HCT116 (cell line): Measurements from ENCODE around the gene ROGDI. TPM values are rescaled to one million over a fixed set of nuclear protein-coding genes. Genes with fewer than 3 reads are reported as not detected.
A peak's percentile ranks its signal among the peaks of the same experiment; 100 is the strongest.

Experiments used
- ATAC-seq: fragments of 200-7000 bp; cut with Tn5 transposase; 2 replicates; pipeline ENCODE4 v1.9.1; 2020; ENCODE audit warnings: mild to moderate bottlenecking, moderate library complexity
- BruUV-seq: library from RNA; stranded (reverse); fragments of 400-500 nt; replicated peaks from 2 replicates; lab custom pipeline; 2021; lab: Mats Ljungman, UMichigan
- CTCF ChIA-PET: fragments of 300-600 bp; sonication (Branson Sonifier 250); formaldehyde crosslinking; loops from one replicate; lab custom pipeline; 2021; ENCODE audit warnings: antibody characterized with exemption; lab: Charles Lee
- POLR2A ChIA-PET: fragments of 300-600, 350-600 bp; sonication (Branson Sonifier 250); formaldehyde crosslinking; loops from one replicate; lab custom pipeline; 2021; ENCODE audit warnings: antibody characterized with exemption; lab: Charles Lee
- RAD21 ChIA-PET, 2 experiments: fragments of 300-600 bp; sonication (Branson Sonifier 250); formaldehyde crosslinking; loops; one replicate each; lab custom pipeline; 2023; ENCODE audit warnings: low total read pairs in 2 of 2; ENCODE audit not compliant: uncharacterized antibody in 2 of 2, unreplicated experiment in 2 of 2, low non-redundant PET in 1 of 2; lab: Charles Lee
- DNase-seq: peaks from one replicate; pipeline ENCODE4 v3.0.0-alpha.2; 2010; ENCODE audit warnings: low read depth, low spot score
- H2AFZ ChIP-seq: fragments of 200-600 bp; shearing (Covaris generic), sonication (generic); 2 replicates; pipeline ENCODE4 v1.6.1; 2017; ENCODE audit warnings: low read depth, mixed run types, mixed read lengths, antibody characterized with exemption, low read length; ENCODE audit not compliant: poor library complexity, severe bottlenecking
- H3K27ac ChIP-seq: 2 replicates; pipeline ENCODE4 v1.5.1; 2012; ENCODE audit warnings: low read depth, low read length
- H3K27me3 ChIP-seq: fragments of 200-600 bp; sonication (generic); 2 replicates; pipeline ENCODE4 v1.6.1; 2016; ENCODE audit warnings: mixed run types, low read length, mixed read lengths; ENCODE audit not compliant: insufficient read depth
- H3K36me3 ChIP-seq, 2 experiments: fragments of 200-500 bp in 1 of 2; fragments of 200-600 bp in 1 of 2; sonication (Bioruptor generic) in 1 of 2; sonication (generic) in 1 of 2; 2 replicates each; pipeline versions ENCODE4 v1.5.1 to v1.6.1; 2014 to 2016; ENCODE audit warnings: low read length in 2 of 2, inconsistent platforms in 1 of 2, mixed read lengths in 1 of 2, mixed run types in 1 of 2; ENCODE audit not compliant: insufficient read depth in 2 of 2, control insufficient read depth in 1 of 2
- H3K4me1 ChIP-seq, 2 experiments: fragments of 200-600 bp in 1 of 2; sonication (generic) in 1 of 2; 2 replicates each; pipeline versions ENCODE4 v1.5.1 to v1.6.1; 2012 to 2017; ENCODE audit warnings: low read length in 2 of 2, inconsistent platforms in 1 of 2, mild to moderate bottlenecking in 1 of 2, mixed read lengths in 1 of 2, mixed run types in 1 of 2, moderate library complexity in 1 of 2; ENCODE audit not compliant: insufficient read depth in 2 of 2, control insufficient read depth in 1 of 2
- H3K4me2 ChIP-seq: fragments of 200-600 bp; sonication (generic); 2 replicates; pipeline ENCODE4 v1.6.1; 2017; ENCODE audit warnings: mixed run types, low read length, mixed read lengths
- H3K4me3 ChIP-seq, 2 experiments: fragments of 200-600 bp in 1 of 2; sonication (generic) in 1 of 2; replicated peaks in 1 of 2; 2 replicates each; pipeline ENCODE4 v1.5.1; 2011 to 2016; ENCODE audit warnings: low read length in 2 of 2, control low read depth in 1 of 2, low read depth in 1 of 2, mild to moderate bottlenecking in 1 of 2, mixed read lengths in 1 of 2, mixed run types in 1 of 2
- H3K79me2 ChIP-seq: fragments of 200-600 bp; sonication (generic); 2 replicates; pipeline ENCODE4 v1.6.1; 2017; ENCODE audit warnings: mild to moderate bottlenecking, mixed run types, low read length, moderate library complexity, mixed read lengths; ENCODE audit not compliant: insufficient read depth
- H3K9ac ChIP-seq: fragments of 200-600 bp; sonication (generic); 2 replicates; pipeline ENCODE4 v1.6.1; 2016; ENCODE audit warnings: low read length, mixed read lengths
- H3K9me2 ChIP-seq: fragments of 200-600 bp; sonication (generic), shearing (Covaris generic); 2 replicates; pipeline ENCODE4 v1.6.1; 2017; ENCODE audit warnings: mixed run types, mild to moderate bottlenecking, moderate library complexity; ENCODE audit not compliant: insufficient read depth
- H3K9me3 ChIP-seq, 2 experiments: fragments of 200-500 bp in 1 of 2; fragments of 200-600 bp in 1 of 2; sonication (Bioruptor generic) in 1 of 2; sonication (generic) in 1 of 2; 2 replicates each; pipeline ENCODE4 v1.6.1; 2014 to 2017; ENCODE audit warnings: low read length in 2 of 2, mixed read lengths in 2 of 2, inconsistent platforms in 1 of 2, low read depth in 1 of 2, mild to moderate bottlenecking in 1 of 2, mixed run types in 1 of 2, moderate library complexity in 1 of 2; ENCODE audit not compliant: control insufficient read depth in 1 of 2, insufficient read depth in 1 of 2
- H4K20me1 ChIP-seq: fragments of 200-600 bp; sonication (generic), shearing (Covaris generic); 2 replicates; pipeline ENCODE4 v1.6.1; 2017; ENCODE audit warnings: mixed run types, mild to moderate bottlenecking, moderate library complexity; ENCODE audit not compliant: insufficient read depth
- CBX3 ChIP-seq: IDR thresholded peaks from 2 replicates; pipeline ENCODE4 v1.6.1; 2012; ENCODE audit warnings: low read depth
- CEBPB ChIP-seq: IDR thresholded peaks from 2 replicates; pipeline ENCODE4 v1.6.1; 2012; ENCODE audit warnings: low read depth
- CTCF ChIP-seq, 3 experiments: fragments of 200-600 bp in 1 of 3; sonication (generic) in 1 of 3; IDR thresholded peaks in 2 of 3; conservative IDR thresholded peaks in 1 of 3; 2 replicates each; pipeline ENCODE4 v1.5.1; 2012 to 2017; ENCODE audit warnings: low read depth in 2 of 3, low read length in 2 of 3, antibody characterized with exemption in 1 of 3, borderline replicate concordance in 1 of 3, control low read depth in 1 of 3, mild to moderate bottlenecking in 1 of 3, mixed read lengths in 1 of 3, mixed run types in 1 of 3, moderate library complexity in 1 of 3; ENCODE audit not compliant: insufficient read depth in 1 of 3
- EGR1 ChIP-seq: IDR thresholded peaks from 2 replicates; pipeline ENCODE4 v1.6.1; 2012; ENCODE audit warnings: low read depth
- ELF1 ChIP-seq: IDR thresholded peaks from 2 replicates; pipeline ENCODE4 v1.6.1; 2012; ENCODE audit warnings: low read depth, borderline replicate concordance
- EZH2phosphoT487 ChIP-seq: fragments of 200-600 bp; IDR thresholded peaks from 2 replicates; pipeline ENCODE4 v1.6.1; 2018; ENCODE audit warnings: antibody characterized with exemption, borderline replicate concordance
- MAX ChIP-seq: IDR thresholded peaks from 2 replicates; pipeline ENCODE4 v1.6.1; 2012
- POLR2AphosphoS5 ChIP-seq: IDR thresholded peaks from 2 replicates; pipeline ENCODE4 v1.6.1; 2011; ENCODE audit warnings: mild to moderate bottlenecking, low read depth, low read length, moderate library complexity
- RAD21 ChIP-seq: IDR thresholded peaks from 2 replicates; pipeline ENCODE4 v1.6.1; 2012; ENCODE audit warnings: low read depth, mild to moderate bottlenecking
- TCF7L2 ChIP-seq: IDR thresholded peaks from 2 replicates; pipeline ENCODE4 v1.7.0; 2011; ENCODE audit warnings: borderline replicate concordance, inconsistent platforms; ENCODE audit not compliant: insufficient read depth, insufficient read length; ENCODE audit errors: extremely low read depth
- ZFX ChIP-seq: fragments of 450-650 bp; IDR thresholded peaks from 2 replicates; pipeline ENCODE4 v1.6.1; 2017
- ZNF274 ChIP-seq: fragments of 200-500 bp; sonication (Bioruptor generic); IDR thresholded peaks from 2 replicates; pipeline ENCODE4 v1.6.1; 2014; ENCODE audit warnings: mild to moderate bottlenecking, low read depth, low read length, inconsistent platforms
- intact Hi-C: fragments of 100-400 bp; cut with micrococcal nuclease; formaldehyde crosslinking; loops from 2 replicates; pipeline ENCODE4 v1.10.0; 2022
- total RNA-seq: library from RNA; stranded (reverse); gene quantifications from one replicate; pipeline ENCODE4 v1.2.1, GENCODE V29; 2021; ENCODE audit not compliant: unreplicated experiment
- TF ChIP-seq, protein P1 (sequence below): IDR thresholded peaks from 2 replicates; pipeline ENCODE4 v1.6.1; 2012; ENCODE audit warnings: low read depth

The ROGDI gene
- total RNA-seq, 1 experiment from 2014 or later = 20.1 TPM

DNA sequence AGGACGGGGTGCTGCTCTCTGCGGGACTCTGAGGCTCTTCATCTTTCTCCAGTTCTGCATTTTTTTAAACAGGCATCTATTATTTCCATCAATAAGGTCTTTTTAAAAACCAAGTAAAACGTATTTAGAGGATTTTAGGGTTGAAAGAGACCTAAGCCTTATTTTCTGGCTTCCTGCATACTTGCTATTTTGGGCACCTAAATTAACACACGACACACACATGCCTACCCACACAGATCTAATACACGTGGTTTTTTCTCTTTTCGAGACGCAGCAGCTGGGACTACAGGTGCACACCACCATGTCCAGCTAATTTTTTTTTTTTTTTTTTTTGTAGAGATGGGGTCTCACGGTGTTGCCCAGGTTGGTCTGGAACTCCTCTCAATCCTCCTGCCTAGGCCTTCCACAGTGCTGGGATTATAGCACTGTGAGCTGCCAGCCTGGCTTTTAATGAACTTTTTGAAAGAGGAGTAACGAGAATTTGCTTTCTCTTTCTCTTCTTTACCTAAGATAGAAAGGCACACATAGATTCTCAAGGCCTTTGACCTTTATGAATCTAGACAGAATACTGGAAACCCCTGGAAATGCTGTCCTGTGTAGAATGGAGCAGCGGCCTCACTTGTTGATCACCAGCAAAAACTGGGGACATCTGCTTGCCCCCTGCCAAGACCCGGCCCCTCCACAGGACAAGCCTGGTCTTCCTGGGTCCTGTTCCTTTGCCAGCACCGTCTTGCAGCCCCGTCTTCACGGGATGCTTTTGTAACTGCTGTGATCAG is 54.3 kb downstream of the ROGDI start:
- ChIA-PET RAD21 (no interaction called here), CTCF (no interaction called here), POLR2A (interaction anchor here (1.3 kb wide), 1 partner anchor 14 kb away, joined by 3 read pairs; the partner anchor contains the start of genes ANKS3 and DNAAF8)
- Histone ChIP-seq H3K9ac (no peak overlapping the region), H3K4me2 (no peak overlapping the region), H3K4me1 (no peaks in the 10 kb centered on the region), H4K20me1 (no peaks in the 10 kb centered on the region), H3K27ac (no peak overlapping the region), H3K4me3 (no peak overlapping the region), H3K36me3 (peaks cover 0 to 8% of the 10 kb centered on the region in 2 experiments; a peak in 3 of 4 replicates), H3K9me2 (no peaks in the 10 kb centered on the region), H3K27me3 (no peaks in the 10 kb centered on the region), H3K9me3 (no peaks in the 10 kb centered on the region), H2AFZ (no peak overlapping the region), H3K79me2 (no peaks in the 10 kb centered on the region)
- DNase-seq (no peak), ATAC-seq (no peak)
- BruUV-seq = TSS peak; percentile 19
- no peak for TF ChIP-seq EGR1
- no peak for TF ChIP-seq TCF7L2
- TF ChIP-seq POLR2AphosphoS5 = 0 out of 2 replicates have a peak, but pooled peaks have one; percentile 4
- intact Hi-C loops = no loop called here

DNA sequence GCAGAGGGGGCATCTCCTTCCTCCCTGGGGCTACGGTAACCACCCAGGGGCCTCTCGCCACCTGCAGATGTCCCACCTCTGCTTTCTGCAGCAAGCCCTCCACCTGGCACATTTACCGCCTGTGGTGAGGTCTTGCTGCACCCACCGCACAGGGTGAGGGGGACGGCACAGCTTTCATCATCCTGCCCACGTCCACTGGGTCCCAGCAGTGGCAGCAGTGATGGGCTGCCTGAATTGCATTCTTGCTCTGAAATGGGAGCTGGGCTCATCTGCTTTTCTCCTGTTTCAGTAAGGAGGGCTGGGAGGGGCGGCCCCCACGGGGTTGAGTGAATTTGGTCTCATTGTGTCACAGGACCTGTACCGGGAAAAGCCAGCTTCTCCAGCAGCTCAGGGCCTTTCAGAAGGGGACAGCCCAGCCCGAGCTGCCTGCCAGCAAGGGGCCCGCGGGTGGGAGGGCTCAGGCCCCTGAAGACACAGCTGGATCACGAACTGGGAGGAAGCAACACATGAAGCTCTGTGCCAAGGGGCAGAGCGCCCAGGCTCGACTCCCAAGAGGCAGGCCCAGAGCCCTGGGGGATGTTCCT is 55.4 kb downstream of the ROGDI start:
- ChIA-PET POLR2A (interaction anchor here (1.3 kb wide), 1 partner anchor 13 kb away, joined by 3 read pairs; the partner anchor contains the start of genes ANKS3 and DNAAF8), CTCF (no interaction called here), RAD21 (no interaction called here)
- BruUV-seq = no TSS peak
- Histone ChIP-seq H3K36me3 (peaks cover 0 to 3% of the 10 kb centered on the region in 2 experiments; a peak in 3 of 4 replicates), H3K9me3 (no peaks in the 10 kb centered on the region), H3K27ac (no peak overlapping the region), H2AFZ (no peak overlapping the region), H3K4me1 (no peaks in the 10 kb centered on the region), H3K9me2 (no peaks in the 10 kb centered on the region), H3K9ac (no peak overlapping the region), H3K79me2 (no peaks in the 10 kb centered on the region), H3K4me3 (no peak overlapping the region), H4K20me1 (no peaks in the 10 kb centered on the region), H3K27me3 (no peaks in the 10 kb centered on the region), H3K4me2 (no peak overlapping the region)
- no peak for DNase-seq
- intact Hi-C loops = no loop called here
- ATAC-seq = no peak
- no peak for TF ChIP-seq CBX3
- no peak for TF ChIP-seq EZH2phosphoT487
- TF ChIP-seq MAX = no peak
- TF ChIP-seq CTCF (IDR thresholded peaks at IDR 0.05 in 2 of 3, conservative IDR thresholded peaks at IDR 0.05 in 1 of 3; ENCODE audit: borderline replicate concordance in 1 of 3, insufficient read depth in 1 of 3, low read depth in 2 of 3, low read length in 2 of 3) = no peak
- TF ChIP-seq ZNF274 = no peak
- TF ChIP-seq CEBPB = no peak
- TF ChIP-seq, protein P1, sequence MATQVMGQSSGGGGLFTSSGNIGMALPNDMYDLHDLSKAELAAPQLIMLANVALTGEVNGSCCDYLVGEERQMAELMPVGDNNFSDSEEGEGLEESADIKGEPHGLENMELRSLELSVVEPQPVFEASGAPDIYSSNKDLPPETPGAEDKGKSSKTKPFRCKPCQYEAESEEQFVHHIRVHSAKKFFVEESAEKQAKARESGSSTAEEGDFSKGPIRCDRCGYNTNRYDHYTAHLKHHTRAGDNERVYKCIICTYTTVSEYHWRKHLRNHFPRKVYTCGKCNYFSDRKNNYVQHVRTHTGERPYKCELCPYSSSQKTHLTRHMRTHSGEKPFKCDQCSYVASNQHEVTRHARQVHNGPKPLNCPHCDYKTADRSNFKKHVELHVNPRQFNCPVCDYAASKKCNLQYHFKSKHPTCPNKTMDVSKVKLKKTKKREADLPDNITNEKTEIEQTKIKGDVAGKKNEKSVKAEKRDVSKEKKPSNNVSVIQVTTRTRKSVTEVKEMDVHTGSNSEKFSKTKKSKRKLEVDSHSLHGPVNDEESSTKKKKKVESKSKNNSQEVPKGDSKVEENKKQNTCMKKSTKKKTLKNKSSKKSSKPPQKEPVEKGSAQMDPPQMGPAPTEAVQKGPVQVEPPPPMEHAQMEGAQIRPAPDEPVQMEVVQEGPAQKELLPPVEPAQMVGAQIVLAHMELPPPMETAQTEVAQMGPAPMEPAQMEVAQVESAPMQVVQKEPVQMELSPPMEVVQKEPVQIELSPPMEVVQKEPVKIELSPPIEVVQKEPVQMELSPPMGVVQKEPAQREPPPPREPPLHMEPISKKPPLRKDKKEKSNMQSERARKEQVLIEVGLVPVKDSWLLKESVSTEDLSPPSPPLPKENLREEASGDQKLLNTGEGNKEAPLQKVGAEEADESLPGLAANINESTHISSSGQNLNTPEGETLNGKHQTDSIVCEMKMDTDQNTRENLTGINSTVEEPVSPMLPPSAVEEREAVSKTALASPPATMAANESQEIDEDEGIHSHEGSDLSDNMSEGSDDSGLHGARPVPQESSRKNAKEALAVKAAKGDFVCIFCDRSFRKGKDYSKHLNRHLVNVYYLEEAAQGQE = no peak
- TF ChIP-seq RAD21 = no peak
- TF ChIP-seq ELF1 = no peak
- TF ChIP-seq ZFX = no peak
